ENCODE data around the gene CYP2S1.

DNA sequence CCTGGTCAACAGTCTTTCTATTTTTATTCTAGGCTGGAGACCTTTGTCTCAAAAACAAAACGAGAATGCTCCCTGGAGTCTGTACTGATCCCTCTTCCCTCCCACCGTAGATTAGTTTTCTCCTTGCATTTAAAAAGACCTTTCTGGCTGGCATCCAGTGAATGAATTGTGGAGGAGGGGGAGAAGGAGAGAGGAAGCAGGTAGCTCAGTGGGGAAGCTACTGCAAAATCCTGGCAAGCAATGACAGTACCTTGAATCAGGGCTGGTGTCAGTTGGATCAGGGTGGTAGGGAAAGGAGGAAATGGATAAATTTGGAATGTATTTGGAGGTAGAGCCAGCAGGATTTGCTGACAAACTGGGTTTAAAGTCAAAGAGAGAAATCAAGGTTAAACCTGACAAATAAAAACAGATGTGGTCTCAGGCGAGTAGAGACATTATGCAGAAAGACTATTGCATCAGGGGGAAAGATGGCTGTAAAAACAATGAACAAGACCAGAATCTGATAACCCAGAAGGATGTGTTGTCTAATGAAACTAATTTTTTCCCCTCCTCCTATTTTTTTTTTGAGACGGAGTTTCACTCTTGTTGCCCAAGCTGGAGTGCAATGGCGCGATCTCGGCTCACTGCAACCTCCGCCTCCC is 3.5 kb upstream of the CYP2S1 start:
- TF ChIP-seq, protein P1, sequence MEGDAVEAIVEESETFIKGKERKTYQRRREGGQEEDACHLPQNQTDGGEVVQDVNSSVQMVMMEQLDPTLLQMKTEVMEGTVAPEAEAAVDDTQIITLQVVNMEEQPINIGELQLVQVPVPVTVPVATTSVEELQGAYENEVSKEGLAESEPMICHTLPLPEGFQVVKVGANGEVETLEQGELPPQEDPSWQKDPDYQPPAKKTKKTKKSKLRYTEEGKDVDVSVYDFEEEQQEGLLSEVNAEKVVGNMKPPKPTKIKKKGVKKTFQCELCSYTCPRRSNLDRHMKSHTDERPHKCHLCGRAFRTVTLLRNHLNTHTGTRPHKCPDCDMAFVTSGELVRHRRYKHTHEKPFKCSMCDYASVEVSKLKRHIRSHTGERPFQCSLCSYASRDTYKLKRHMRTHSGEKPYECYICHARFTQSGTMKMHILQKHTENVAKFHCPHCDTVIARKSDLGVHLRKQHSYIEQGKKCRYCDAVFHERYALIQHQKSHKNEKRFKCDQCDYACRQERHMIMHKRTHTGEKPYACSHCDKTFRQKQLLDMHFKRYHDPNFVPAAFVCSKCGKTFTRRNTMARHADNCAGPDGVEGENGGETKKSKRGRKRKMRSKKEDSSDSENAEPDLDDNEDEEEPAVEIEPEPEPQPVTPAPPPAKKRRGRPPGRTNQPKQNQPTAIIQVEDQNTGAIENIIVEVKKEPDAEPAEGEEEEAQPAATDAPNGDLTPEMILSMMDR (conservative IDR thresholded peaks at IDR 0.05; ENCODE audit: low read length), result no peak
- no peak for TF ChIP-seq EZH2phosphoT487 (IDR thresholded peaks at IDR 0.05; ENCODE audit: borderline replicate concordance)
